DMS114 treated with DMSO at 0.1 percent for 48 hours (cell line): ENCODE data around the gene GEMIN7.
A peak's percentile ranks its signal among the peaks of the same experiment; 100 is the strongest.

ENCODE experiments used
- DNase-seq: peaks from one replicate; lab custom pipeline; 2025; ENCODE audit not compliant: unreplicated experiment; lab: John Stamatoyannopoulos, UW

The GEMIN7 gene

GRCh38 chr19:45086480-45086879 lies 7.4 kb downstream of the GEMIN7 start:
- DNase-seq, result no peak

GRCh38 chr19:45087531-45087930 lies 8.5 kb downstream of the GEMIN7 start:
- DNase-seq, result no peak

GRCh38 chr19:45090034-45090433 lies 11.0 kb downstream of the GEMIN7 start:
- no peak for DNase-seq

GRCh38 chr19:45090606-45091005 lies 11.5 kb downstream of the GEMIN7 start:
- no peak for DNase-seq

- DNase-seq, result peak; percentile 92
These were observed 12.2 kb downstream of the GEMIN7 start for GRCh38 chr19:45091031-45091923.

GRCh38 chr19:45092747-45093678 lies 14.0 kb downstream of the GEMIN7 start, which contains the start of gene PPP1R37:
Gene PPP1R37 (plus strand): TSS chr19:45093179. CDS start chr19:45093326, 147 bp downstream.
- peak; percentile 77 for DNase-seq

DNA sequence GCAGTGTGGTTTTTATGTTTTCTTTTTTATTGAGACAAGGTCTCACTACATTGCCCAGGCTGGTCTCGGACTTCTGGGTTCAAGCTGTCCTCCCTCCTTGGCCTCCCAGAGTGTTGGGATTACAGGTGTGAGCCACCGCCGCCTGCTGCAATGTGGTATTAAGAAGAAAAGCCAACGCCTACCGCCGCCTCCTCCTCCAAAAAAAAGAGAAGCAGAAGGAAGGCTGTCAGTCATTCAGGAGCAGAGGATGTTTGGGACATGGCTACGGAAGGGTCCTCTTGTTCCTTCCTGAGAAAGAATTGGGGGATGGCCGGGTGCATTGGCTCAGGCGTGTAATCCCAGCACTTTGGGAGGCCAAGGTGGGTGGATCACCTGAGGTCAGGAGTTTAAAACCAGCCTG lies 15.1 kb downstream of the GEMIN7 start:
- no peak for DNase-seq

DNA sequence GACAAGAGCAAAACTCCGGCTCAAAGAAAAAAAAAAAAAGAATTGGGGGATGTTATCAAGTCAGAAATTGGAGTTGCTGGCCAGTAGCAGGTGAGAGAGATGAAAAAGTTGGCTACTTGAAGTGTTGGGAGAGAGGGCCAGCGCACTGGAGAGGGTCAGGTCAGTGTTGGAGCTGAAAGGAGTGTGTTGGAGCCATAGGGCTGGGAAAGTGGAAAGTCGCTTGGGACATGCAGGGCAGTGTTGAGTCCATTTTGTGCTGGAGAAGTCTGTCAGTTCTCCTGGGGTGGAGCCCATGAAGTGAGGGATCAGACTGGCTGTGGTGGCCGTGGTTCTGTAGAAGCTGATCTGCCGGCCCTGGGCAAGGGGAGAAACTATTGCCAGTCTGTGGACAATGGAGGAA lies 15.6 kb downstream of the GEMIN7 start:
- DNase-seq, result no peak

DNA sequence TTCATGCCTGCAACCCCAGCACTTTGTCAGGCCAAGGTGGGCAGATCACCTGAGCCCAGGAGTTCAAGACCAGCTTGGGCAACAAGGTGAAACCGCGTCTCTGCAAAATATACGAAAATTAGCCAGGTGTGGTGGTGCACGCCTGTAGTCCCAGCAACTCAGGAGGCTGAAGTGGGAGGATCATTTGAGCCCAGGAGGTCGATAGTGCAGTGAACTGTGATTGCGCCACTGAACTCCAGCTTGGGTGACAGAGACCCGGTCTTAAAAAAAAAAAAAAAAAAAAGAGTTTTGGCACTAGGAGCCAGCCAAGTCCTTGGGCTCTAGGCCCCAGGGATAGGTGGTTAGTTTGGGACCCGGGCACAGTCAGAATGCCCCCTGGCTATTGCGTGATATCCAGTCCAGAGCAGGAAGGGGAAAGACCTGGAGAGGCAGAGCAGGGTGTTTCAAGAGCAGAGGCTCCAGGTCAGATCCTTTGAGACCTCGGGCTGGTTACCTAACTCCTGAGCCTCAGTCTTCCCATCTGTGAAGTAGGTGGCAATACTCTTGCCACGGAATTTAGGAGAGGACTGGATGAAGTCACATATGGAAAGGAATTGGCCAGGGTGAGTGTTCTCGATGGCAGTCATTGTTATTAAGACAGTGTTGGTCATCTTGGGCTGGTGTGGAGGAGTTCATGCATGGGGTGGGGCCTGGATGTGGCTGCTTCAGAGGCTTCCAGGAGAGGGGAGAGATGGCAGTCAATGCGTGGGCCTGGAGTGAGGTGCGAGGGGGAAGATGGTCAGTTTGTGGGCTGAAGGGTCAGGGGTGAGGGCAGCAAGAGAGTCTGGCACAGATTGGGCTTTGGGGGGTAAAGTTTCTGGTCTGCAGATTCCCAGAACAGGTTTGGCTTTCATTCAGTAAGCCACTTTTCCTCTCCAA lies 16.7 kb downstream of the GEMIN7 start:
- no peak for DNase-seq

GRCh38 chr19:45096700-45097099 lies 17.6 kb downstream of the GEMIN7 start:
- no peak for DNase-seq

DNA sequence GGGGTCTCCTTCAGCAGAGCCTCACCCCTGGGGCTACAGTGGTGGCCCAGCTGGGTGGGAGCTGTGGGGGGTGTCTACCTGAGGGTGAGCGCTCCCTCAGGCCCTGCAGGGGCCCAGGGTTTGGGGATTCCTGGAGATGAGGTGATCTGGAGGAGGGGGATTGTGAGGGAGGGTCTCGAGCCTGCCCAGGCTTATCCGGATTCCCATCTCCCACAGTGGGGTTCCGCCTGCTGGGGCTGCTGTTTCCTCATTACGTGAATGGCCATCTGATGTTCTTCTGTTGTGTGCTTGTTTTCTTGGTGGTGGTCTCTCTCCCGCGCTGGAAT lies 18.4 kb downstream of the GEMIN7 start:
- DNase-seq, result no peak

DNA sequence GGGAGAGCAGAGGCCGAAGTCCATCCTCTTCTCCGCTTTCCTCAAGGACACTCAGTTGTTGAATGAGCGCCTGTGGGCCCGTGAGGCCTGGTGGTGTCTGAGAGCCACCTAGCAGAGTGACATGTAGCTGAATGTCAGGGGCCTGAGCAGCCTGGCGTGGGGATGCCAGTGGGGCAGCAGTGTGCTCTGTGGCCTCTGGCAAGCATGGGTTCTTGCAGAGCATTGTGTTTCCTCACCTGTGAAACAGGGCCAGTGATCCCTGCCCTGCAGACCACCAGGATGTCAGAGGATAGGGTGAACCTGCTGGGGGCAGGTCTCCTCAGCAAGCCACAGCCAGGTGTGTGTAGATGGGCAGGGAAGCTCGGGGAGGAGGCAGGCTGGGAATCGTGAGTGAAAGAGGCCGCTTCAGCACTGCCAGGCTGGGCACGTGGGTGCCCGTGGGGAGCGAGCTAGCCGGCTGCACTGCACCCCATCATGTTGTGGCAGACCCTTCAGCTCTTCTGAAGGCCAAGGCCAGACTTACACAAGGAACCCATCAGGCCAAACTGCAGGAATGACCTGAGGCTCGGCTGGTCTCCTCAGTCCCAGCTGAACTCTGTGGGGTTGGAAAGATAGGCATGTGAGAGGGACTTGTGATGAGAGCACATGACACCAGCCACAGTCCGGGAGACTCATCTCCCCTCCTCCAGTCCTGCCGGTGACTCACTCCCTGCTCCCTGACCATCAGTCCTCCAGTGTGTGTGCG lies 18.9 kb downstream of the GEMIN7 start:
- no peak for DNase-seq

DNA sequence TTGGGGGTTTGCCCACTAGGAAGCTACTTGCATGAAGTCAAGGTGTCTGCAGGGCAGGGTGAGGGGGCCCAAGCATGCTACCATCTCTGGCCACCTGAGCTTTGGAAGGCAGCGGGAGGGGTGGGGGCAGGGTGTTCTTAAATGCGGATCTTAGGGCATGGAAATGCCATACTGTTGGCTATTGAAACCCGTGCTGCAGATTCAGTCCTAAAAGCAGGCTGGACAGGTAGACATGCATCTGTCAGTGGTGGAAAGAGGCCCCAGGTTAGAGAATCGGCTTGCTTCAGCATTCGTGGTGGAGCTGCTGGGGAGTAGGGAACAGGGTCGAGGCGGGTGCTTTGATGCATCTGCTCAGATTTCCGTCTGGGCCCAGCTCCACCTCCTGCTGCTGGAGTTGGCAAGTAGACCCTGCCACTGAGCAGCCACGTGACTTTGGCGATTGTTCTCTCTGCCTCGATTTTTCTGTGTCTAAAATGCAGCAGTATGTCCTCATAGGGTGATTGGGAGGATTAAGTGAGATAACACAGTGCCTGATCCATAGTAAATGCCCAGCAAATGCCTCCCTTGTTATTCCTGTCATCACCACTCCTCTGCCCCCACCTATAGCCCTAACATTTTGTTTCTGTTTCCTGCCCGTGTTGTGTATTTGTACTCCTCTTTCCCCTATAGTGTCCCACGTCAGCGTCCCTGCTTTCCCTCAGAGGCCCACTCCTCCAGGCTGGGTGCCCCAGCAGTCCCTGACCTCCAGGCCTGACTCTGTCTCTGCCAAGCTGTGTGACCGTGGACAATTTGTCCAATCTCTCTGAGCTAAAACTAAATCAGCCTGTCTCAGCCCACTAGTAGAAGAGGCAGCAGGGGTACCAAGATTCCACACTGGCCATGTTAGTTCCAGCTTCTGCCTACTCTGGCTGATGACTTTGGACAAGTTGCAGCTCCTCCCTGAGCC lies 19.7 kb downstream of the GEMIN7 start:
- no peak for DNase-seq

DNA sequence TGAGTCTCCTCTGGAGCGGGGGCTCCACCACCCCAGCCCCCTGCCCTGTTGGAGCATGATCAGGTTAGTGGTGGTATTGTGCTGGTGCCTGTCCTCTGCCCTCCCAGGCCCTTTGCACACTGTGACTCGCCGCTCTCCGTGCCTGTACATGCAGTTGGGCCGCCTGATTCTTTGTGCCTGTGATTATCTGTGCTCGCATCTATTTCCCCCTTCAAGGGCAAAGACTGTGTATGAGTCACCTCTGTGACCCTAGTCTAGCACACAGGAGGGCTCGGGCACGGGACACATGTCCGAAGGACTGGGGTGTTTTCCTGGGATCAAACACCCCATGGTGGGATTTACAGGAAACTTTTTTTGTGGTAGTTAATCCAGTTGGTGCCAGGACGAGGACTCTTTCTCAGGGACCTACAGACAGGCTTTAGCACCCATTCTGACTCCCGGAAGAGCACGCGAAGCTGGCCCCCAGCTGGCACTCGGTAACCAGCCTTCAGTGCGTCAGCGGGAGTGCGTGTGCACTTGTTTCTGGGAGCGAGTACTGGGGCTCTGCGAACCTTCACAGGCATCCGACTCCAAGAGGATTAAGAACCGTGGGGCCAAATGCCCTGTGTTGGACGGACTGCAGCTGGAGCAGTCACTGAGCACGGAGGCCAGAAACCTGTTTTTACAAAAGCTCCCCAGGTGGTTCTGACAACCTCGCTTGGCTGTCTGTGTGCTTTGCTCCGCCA lies 20.6 kb downstream of the GEMIN7 start:
- DNase-seq, result no peak

DNA sequence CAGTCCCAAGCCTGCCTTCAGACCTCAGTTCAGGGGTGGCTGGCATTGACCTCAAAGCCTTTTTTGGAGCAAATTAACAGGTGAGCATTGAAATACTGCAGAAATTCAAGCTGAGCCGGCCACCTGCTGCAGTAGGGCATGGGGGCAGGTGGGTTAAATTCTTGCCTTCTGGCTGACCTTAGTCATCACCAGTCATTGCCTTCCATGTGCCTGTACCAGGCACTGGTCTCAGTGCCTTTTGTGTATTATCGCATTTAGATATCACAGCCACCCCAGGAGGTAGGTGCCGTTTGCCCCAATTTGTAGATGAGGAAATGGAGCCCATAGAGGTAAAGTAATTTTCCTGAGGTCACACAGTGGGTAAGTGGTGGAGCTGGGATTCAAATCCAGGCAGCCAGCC lies 21.1 kb downstream of the GEMIN7 start:
- no peak for DNase-seq

DNA sequence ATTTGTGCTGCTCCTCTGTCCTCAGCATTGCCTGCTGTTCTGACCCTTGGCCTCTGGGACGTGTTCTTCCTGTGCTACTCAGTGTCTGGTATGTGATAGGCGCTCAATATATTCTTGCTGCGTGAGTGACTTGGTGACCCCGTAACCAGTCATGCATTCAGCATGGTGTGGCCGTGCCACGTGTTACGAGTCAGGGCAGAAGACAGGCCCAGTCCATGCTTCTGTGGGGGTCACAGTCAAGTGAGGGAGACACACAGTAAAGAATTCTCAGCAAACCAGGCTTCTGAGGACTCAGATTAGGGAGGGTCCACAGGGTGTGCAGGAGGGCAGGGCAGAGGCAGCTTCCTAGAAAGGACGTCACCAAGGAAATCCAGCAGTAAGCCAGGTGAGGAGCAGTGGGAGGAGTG lies 21.8 kb downstream of the GEMIN7 start:
- no peak for DNase-seq

- DNase-seq, result no peak
These were observed 22.7 kb downstream of the GEMIN7 start for GRCh38 chr19:45101806-45102205.

DNA sequence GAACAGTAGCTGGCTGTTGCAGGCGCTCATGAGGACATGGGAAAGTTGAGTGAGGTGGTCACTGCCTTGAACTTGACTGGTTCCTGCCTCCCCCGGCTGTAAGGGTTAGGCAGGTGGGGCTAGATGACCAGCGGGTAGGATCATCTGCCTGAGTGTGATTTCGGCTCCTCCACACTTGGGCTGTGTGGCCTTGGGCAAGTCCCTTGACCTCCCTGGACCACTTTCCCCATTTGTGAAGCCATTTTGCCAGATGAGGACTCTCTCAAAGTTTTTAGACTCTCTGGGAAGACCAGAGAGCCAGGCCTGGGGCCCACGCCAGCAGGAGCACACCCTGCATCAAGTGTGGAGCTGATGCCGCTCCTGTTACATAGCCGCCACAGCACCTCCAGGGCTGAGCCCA lies 23.4 kb downstream of the GEMIN7 start:
- no peak for DNase-seq

- no peak for DNase-seq
These were observed 24.1 kb downstream of the GEMIN7 start for GRCh38 chr19:45103156-45103507.
